ENCODE results near the gene CCL11.

GRCh38 chr17:34276826-34277225 is 8.7 kb upstream of the CCL11 start:
- TF ChIP-seq, protein P1, sequence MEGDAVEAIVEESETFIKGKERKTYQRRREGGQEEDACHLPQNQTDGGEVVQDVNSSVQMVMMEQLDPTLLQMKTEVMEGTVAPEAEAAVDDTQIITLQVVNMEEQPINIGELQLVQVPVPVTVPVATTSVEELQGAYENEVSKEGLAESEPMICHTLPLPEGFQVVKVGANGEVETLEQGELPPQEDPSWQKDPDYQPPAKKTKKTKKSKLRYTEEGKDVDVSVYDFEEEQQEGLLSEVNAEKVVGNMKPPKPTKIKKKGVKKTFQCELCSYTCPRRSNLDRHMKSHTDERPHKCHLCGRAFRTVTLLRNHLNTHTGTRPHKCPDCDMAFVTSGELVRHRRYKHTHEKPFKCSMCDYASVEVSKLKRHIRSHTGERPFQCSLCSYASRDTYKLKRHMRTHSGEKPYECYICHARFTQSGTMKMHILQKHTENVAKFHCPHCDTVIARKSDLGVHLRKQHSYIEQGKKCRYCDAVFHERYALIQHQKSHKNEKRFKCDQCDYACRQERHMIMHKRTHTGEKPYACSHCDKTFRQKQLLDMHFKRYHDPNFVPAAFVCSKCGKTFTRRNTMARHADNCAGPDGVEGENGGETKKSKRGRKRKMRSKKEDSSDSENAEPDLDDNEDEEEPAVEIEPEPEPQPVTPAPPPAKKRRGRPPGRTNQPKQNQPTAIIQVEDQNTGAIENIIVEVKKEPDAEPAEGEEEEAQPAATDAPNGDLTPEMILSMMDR (conservative IDR thresholded peaks at IDR 0.05; ENCODE audit: low read depth in 2 of 2): no peak
- TF ChIP-seq POLR2AphosphoS5 (IDR thresholded peaks at IDR 0.05; ENCODE audit: low read depth): no peak
- TF ChIP-seq CREB1 (CRISPR knock-in tag; IDR thresholded peaks at IDR 0.05; ENCODE audit: low read depth): no peak
- no peak for TF ChIP-seq EZH2 (IDR thresholded peaks at IDR 0.05; ENCODE audit: low read depth, unreplicated experiment)
